NCI-H524 (cell line): Measurements from ENCODE around the gene ME1.
"Not testable (repeated sequence)": the region's sequence is repeated elsewhere in the genome, so short reads cannot be mapped to it uniquely, and the experiment has no call there.

Experiments
- DNase-seq, 2 experiments: peaks; one replicate each; lab custom pipeline; 2025; lab: John Stamatoyannopoulos, UW

Gene ME1

GRCh38 chr6:83430611-83431544 is at the start of gene ME1:
ME1 (minus strand) TSS chr6:83431051; CDS start chr6:83430954, 97 bp downstream.
- peak in 1 of 2 experiments; percentile 59 for DNase-seq

GRCh38 chr6:83480470-83480869 is 49.6 kb upstream of the ME1 start:
- DNase-seq = no peak

- DNase-seq = no peak
Measured at GRCh38 chr6:83479389-83479788, 48.5 kb upstream of the ME1 start.

DNA sequence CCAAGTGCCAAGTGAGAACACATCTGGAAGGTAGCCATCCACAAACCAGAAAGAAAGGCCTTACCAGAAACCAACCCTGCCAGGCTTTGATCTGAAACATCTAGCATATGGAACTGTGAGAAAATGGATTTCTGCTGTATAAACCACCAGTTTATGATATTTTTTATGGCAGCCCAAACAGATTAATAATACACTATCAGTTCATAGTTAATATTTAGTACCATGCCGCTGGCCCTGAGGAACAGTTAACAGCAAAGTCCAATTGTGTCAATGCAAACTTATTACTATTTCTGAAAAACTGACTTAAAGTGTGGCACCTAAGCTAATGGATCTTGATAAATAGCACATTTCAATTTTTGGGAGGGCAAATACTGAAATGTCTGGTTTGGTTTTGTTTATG is 46.1 kb upstream of the ME1 start:
- no peak for DNase-seq

DNA sequence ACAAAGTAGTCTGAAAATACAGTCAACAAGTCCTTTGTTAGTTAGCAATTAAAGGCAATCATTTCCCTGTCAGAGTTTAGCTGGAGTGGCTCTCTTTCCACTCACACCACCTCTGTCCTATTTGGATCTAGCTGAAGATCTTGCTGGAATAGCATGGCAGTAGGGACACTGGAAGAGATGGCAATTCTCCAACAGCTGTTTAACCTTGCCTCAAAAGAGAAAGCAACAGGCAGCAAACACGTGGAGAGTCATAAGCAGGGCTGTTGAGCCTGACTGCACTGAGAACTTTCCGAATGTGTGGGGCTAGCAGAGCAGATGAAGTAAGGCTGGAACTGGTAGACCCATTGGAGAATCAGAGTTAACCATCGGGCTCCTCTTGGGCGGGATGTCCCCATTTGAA is 43.5 kb upstream of the ME1 start:
- DNase-seq = no peak

DNA sequence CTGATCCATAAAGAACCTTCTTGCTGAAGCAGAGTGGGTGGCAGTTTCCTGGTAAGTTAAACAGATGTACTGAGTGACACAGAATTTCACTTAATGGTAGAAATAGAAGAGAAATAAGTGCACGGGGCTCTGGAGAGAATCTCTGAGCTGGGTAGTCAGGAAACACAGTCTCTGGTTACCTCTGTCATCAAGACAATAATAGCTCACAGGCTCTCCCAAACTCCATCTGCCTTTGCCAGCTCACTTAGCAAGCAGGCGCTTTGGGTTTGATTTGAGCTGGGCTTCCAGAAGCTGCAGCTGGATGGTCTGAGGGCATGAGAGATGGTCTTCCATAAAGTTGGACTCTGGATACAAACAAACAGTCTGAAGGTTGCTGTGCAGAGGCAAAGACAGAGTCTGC is 41.9 kb upstream of the ME1 start:
- DNase-seq = no peak

DNA sequence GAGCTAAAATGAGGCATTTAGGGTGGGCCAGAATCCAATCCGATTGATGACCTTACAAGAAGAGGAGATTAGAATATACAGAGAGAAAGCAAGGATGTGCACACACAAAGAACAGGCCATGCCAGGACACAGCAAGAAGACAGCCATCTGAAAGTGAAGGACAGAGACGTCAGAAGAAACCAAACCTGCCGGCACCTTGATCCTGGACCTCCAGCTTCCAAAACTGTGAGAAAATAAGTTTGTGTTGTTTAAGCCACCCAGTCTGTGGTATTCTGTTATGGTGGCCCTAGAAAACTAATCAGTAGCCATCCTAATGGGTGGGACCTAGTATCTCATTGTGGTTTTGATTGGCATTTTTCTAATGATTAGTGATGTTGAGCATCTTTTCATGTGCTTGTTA is 39.7 kb upstream of the ME1 start:
- DNase-seq = no peak

- DNase-seq = no peak
Measured at GRCh38 chr6:83470001-83470400, 39.1 kb upstream of the ME1 start.

- DNase-seq = no peak
Measured at GRCh38 chr6:83467620-83468036, 36.8 kb upstream of the ME1 start.

DNA sequence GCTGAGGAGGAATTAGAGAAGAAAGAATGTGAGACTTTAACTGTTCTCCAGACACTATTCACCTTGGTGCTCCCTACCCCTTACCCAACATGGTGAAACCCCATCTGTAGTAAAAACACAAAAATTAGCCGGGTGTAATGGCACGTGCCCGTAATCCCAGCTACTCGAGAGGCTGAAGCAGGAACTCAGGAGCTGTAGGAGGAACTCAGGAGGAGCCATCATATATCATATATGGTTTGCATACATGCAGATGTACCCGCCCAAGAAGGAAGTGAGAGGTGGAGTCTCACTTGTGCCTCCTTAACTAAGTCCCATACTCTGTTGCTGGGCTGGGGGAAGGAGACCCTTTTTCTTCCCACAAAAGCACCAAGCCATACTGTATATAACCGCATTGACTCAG is 35.5 kb upstream of the ME1 start:
- no peak for DNase-seq

GRCh38 chr6:83464381-83465140 is 33.7 kb upstream of the ME1 start:
- no peak for DNase-seq

DNA sequence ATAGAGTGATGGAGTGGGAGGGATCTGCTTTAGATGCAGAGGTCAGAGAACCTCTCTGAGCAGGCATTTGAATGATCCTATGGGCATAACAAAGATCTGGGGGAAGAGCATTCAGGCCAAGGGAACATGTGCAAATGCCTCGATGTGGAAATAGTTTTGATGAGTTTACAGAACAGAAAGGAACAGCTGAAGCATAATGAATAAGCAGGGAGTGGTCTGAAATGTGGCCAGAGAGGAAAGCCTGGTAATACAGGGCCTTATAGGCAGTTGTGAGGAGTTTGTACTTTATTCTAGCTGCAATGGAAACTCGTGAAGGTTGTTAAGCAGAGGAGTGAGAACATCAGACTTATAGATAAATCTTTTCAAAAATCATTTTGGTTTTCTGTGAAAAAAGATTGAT is 33.0 kb upstream of the ME1 start:
- no peak for DNase-seq

- DNase-seq = no peak
Measured at GRCh38 chr6:83462524-83462923, 31.7 kb upstream of the ME1 start.

GRCh38 chr6:83461438-83461837 is 30.6 kb upstream of the ME1 start:
- DNase-seq = no peak

GRCh38 chr6:83459663-83460062 is 28.8 kb upstream of the ME1 start:
- DNase-seq = no peak

DNA sequence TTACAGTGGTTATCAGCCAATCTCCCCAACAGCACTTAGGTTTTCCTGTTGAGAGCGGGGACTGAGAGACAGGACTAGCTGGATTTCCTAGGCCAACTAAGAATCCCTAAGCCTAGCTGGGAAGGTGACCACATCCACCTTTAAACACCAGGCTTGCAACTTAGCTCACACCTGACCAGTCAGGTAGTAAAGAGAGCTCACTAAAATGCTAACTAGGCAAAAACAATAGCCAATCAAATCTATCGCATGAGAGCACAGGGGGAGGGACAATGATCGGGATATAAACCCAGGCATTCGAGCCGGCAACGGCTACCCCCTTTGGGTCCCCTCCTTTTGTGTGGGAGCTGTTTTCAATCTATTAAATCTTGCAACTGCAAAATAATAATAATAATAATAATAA is 19.2 kb upstream of the ME1 start:
- not testable (repeated sequence) for DNase-seq

- not testable (repeated sequence) for DNase-seq
Measured at GRCh38 chr6:83444086-83444699, 13.3 kb upstream of the ME1 start.

DNA sequence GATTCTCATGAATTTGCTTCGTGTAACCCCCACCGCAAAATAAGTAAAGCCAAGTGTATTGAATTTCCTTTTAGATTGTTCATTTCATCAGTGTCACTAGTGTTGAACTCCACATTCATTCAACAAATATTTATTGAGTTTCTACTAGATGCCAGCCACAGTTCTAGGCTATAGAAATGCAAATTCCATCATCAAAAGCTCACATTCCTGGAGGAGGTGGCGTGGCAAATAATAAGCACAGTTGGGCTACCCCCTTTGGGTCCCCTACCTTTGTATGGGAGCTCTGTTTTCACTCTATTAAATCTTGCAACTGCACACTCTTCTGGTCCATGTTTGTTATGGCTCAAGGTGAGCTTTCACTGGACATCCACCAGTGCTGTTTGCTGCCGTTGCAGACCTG is 12.7 kb upstream of the ME1 start:
- no peak for DNase-seq

GRCh38 chr6:83442752-83443151 is 11.9 kb upstream of the ME1 start:
- no peak for DNase-seq

GRCh38 chr6:83439201-83439600 is 8.3 kb upstream of the ME1 start:
- DNase-seq = no peak

GRCh38 chr6:83436674-83437073 is 5.8 kb upstream of the ME1 start:
- DNase-seq = no peak

DNA sequence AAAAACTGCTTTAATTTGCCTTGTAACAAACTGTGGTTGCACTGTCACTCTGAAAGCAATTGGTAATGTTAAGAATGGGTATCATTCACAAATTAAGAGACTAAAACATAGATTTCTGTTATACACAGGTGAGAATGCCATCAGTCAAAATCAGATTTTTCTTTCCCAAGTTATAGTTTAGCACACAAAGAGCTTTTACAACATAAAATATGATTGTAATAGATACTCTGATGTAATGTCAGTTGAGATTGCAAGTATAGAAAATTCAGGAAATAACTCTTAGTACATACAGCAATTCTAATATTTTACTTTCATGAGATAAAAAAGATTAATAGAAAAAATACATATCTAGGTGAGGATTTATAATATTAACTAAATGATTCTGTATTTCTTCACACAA is 2.3 kb upstream of the ME1 start:
- no peak for DNase-seq

- no peak for DNase-seq
Measured at GRCh38 chr6:83432636-83433035, 1.8 kb upstream of the ME1 start.
